B cell (primary cell): ENCODE results near the gene TEKT5.

Experiments
- EZH2 ChIP-seq: IDR thresholded peaks from 2 replicates; pipeline ENCODE4 v1.6.1; 2012; ENCODE audit warnings: borderline replicate concordance, low read depth, mild to moderate bottlenecking, moderate library complexity, low read length; ENCODE audit not compliant: insufficient read depth, poor library complexity, severe bottlenecking
- TF ChIP-seq, protein P1 (sequence below): fragments of 200-600 bp; IDR thresholded peaks from one replicate; pipeline ENCODE4 v1.8.0; 2022; ENCODE audit warnings: antibody characterized with exemption, mild to moderate bottlenecking

GRCh38 chr16:10614685-10615084, 80.0 kb downstream of the TEKT5 start:
- TF ChIP-seq, protein P1, sequence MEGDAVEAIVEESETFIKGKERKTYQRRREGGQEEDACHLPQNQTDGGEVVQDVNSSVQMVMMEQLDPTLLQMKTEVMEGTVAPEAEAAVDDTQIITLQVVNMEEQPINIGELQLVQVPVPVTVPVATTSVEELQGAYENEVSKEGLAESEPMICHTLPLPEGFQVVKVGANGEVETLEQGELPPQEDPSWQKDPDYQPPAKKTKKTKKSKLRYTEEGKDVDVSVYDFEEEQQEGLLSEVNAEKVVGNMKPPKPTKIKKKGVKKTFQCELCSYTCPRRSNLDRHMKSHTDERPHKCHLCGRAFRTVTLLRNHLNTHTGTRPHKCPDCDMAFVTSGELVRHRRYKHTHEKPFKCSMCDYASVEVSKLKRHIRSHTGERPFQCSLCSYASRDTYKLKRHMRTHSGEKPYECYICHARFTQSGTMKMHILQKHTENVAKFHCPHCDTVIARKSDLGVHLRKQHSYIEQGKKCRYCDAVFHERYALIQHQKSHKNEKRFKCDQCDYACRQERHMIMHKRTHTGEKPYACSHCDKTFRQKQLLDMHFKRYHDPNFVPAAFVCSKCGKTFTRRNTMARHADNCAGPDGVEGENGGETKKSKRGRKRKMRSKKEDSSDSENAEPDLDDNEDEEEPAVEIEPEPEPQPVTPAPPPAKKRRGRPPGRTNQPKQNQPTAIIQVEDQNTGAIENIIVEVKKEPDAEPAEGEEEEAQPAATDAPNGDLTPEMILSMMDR: no peak
- no peak for TF ChIP-seq EZH2
